GM12878 (cell line): ENCODE data around the gene CFI. TPM values are rescaled to one million over a fixed set of nuclear protein-coding genes. Genes with fewer than 3 reads are reported as not detected.

Experiments used
- ATAC-seq: fragments of 200-7000 bp; cut with Tn5 transposase; 3 replicates; pipeline ENCODE4 v1.9.1; 2020; ENCODE audit warnings: mild to moderate bottlenecking, moderate library complexity
- BruUV-seq: library from RNA; stranded (reverse); fragments of 400-500 nt; replicated peaks from 2 replicates; lab custom pipeline; 2021; lab: Mats Ljungman, UMichigan
- CTCF ChIA-PET: fragments of 300-600 bp; sonication (Branson Sonifier 250); formaldehyde crosslinking; extraction: SDS; loops from one replicate; lab custom pipeline; 2021; ENCODE audit warnings: inconsistent platforms; lab: Yijun Ruan, JAX
- POLR2A ChIA-PET: fragments of 350-600 bp; formaldehyde crosslinking; extraction: SDS; loops from one replicate; lab custom pipeline; 2021; ENCODE audit warnings: inconsistent platforms; lab: Charles Lee
- RAD21 ChIA-PET: fragments of 300-600 bp; sonication (Branson Sonifier 250); formaldehyde crosslinking; loops from one replicate; lab custom pipeline; 2023; ENCODE audit warnings: antibody characterized with exemption; ENCODE audit not compliant: unreplicated experiment; lab: Charles Lee
- SMC1A ChIA-PET: fragments of 300-600 bp; sonication (Branson Sonifier 250); formaldehyde crosslinking; loops from one replicate; lab custom pipeline; 2023; ENCODE audit not compliant: unreplicated experiment, uncharacterized antibody; lab: Charles Lee
- DNase-seq: peaks from one replicate; pipeline ENCODE4 v3.0.0-alpha.2; 2011; ENCODE audit warnings: low read depth, low spot score
- FAIRE-seq: peaks from 3 replicates; lab custom pipeline; 2011; peaks lifted over from hg19 to GRCh38; lab: Jason Lieb, UNC
- H2AFZ ChIP-seq: 2 replicates; pipeline ENCODE4 v1.6.0; 2011; ENCODE audit warnings: low read depth, low read length, control low read depth; ENCODE audit not compliant: control insufficient read depth
- H3K27ac ChIP-seq: 2 replicates; pipeline ENCODE4 v1.5.1; 2011; ENCODE audit warnings: control low read depth; ENCODE audit not compliant: control insufficient read depth, insufficient read depth
- H3K27me3 ChIP-seq, 2 experiments: replicated peaks in 1 of 2; 2 replicates each; pipeline versions ENCODE4 v1.6.0 to v1.6.1; 2011; ENCODE audit warnings: low read length in 1 of 2; ENCODE audit not compliant: control insufficient read depth in 2 of 2, insufficient read depth in 2 of 2
- H3K36me3 ChIP-seq, 2 experiments: 2 replicates each; pipeline ENCODE4 v1.5.1; 2011; ENCODE audit warnings: low read length in 1 of 2; ENCODE audit not compliant: control insufficient read depth in 2 of 2, insufficient read depth in 2 of 2
- H3K4me1 ChIP-seq: 2 replicates; pipeline ENCODE4 v1.6.1; 2011; ENCODE audit warnings: mild to moderate bottlenecking, low read length, moderate library complexity, mixed read lengths; ENCODE audit not compliant: control insufficient read depth, insufficient read depth
- H3K4me2 ChIP-seq: 2 replicates; pipeline ENCODE4 v1.6.0; 2011; ENCODE audit warnings: control low read depth; ENCODE audit not compliant: control insufficient read depth, insufficient read depth
- H3K4me3 ChIP-seq: fragments of 200-600 bp; sonication (generic); 2 replicates; pipeline ENCODE4 v1.5.1; 2016
- H3K79me2 ChIP-seq: 2 replicates; pipeline ENCODE4 v1.6.0; 2011; ENCODE audit warnings: low read length; ENCODE audit not compliant: control insufficient read depth, insufficient read depth
- H3K9ac ChIP-seq: 2 replicates; pipeline ENCODE4 v1.8.0; 2011; ENCODE audit warnings: low read length, control low read depth, mixed read lengths; ENCODE audit not compliant: control insufficient read depth, insufficient read depth
- H3K9me3 ChIP-seq: replicated peaks from 3 replicates; pipeline ENCODE4 v1.5.1; 2011; ENCODE audit warnings: mild to moderate bottlenecking, low read length; ENCODE audit not compliant: control insufficient read depth, insufficient read depth
- H4K20me1 ChIP-seq: 2 replicates; pipeline ENCODE4 v1.6.0; 2011; ENCODE audit not compliant: control insufficient read depth, insufficient read depth
- CHD4 ChIP-seq: fragments of 200-600 bp; sonication (generic); IDR thresholded peaks from 2 replicates; pipeline ENCODE4 v1.6.1; 2016; ENCODE audit warnings: mild to moderate bottlenecking
- CREM ChIP-seq: IDR thresholded peaks from 2 replicates; pipeline ENCODE4 v1.6.1; 2014; ENCODE audit warnings: antibody characterized with exemption, low read depth
- ESRRA ChIP-seq: IDR thresholded peaks from 2 replicates; pipeline ENCODE4 v1.6.1; 2012; ENCODE audit warnings: mild to moderate bottlenecking, low read length, improper control_type of control experiment
- KLF5 ChIP-seq: fragments of 450-650 bp; IDR thresholded peaks from 2 replicates; pipeline ENCODE4 v1.6.1; 2014; ENCODE audit warnings: mild to moderate bottlenecking; ENCODE audit not compliant: partially characterized antibody
- MEF2A ChIP-seq: IDR thresholded peaks from 2 replicates; pipeline ENCODE4 v1.6.1; 2011; ENCODE audit warnings: low read depth, mild to moderate bottlenecking, low read length, moderate library complexity; ENCODE audit not compliant: insufficient read depth
- MEF2B ChIP-seq: fragments of 450-650 bp; IDR thresholded peaks from 2 replicates; pipeline ENCODE4 v1.6.1; 2018; ENCODE audit warnings: mild to moderate bottlenecking, moderate library complexity; ENCODE audit not compliant: partially characterized antibody, poor library complexity, severe bottlenecking
- MTA2 ChIP-seq: fragments of 450-650 bp; IDR thresholded peaks from 2 replicates; pipeline ENCODE4 v1.6.1; 2016; ENCODE audit warnings: low read depth, mild to moderate bottlenecking, moderate library complexity
- NFYA ChIP-seq: IDR thresholded peaks from 2 replicates; pipeline ENCODE4 v1.6.1; 2011; ENCODE audit warnings: low read depth, mild to moderate bottlenecking, low read length, improper control_type of control experiment, borderline replicate concordance
- PAX5 ChIP-seq: IDR thresholded peaks from 2 replicates; pipeline ENCODE4 v1.6.1; 2011; ENCODE audit warnings: low read depth, low read length, borderline replicate concordance
- RB1 ChIP-seq: fragments of 450-650 bp; formaldehyde crosslinking; IDR thresholded peaks from 2 replicates; pipeline ENCODE4 v1.6.1; 2017; ENCODE audit warnings: mild to moderate bottlenecking, borderline replicate concordance
- RBBP5 ChIP-seq: fragments of 200-600 bp; sonication (generic); conservative IDR thresholded peaks from 2 replicates; pipeline ENCODE4 v1.6.1; 2016
- SREBF2 ChIP-seq: IDR thresholded peaks from 2 replicates; pipeline ENCODE4 v1.6.1; 2012; ENCODE audit warnings: mild to moderate bottlenecking, low read length
- TAF1 ChIP-seq: IDR thresholded peaks from 2 replicates; pipeline ENCODE4 v1.6.1; 2011; ENCODE audit warnings: mild to moderate bottlenecking, low read depth, low read length, borderline replicate concordance
- TBL1XR1 ChIP-seq: IDR thresholded peaks from 2 replicates; pipeline ENCODE4 v1.6.1; 2012; ENCODE audit warnings: low read depth, low read length, improper control_type of control experiment
- ZNF207 ChIP-seq: fragments of 450-650 bp; IDR thresholded peaks from 2 replicates; pipeline ENCODE4 v1.6.1; 2014; ENCODE audit warnings: antibody characterized with exemption, mild to moderate bottlenecking, borderline replicate concordance
- ZZZ3 ChIP-seq: IDR thresholded peaks from 2 replicates; pipeline ENCODE4 v1.6.1; 2011; ENCODE audit warnings: low read depth; ENCODE audit not compliant: control insufficient read depth, insufficient read length
- WGBS: methylation state at CpG from one replicate; pipeline ENCODE4 v1.1.6; 2016; ENCODE audit warnings: low lambda C conversion rate; ENCODE audit not compliant: insufficient replicate concordance, insufficient coverage; ENCODE audit errors: missing lambda C conversion rate; 5-methylcytosine and 5-hydroxymethylcytosine counted together
- in situ Hi-C: fragments of 300-500 bp; cut with MboI; formaldehyde crosslinking; loops from 9 replicates; pipeline ENCODE4 v1.14.3; 2018; ENCODE audit warnings: mixed read lengths
- intact Hi-C: fragments of 100-400 bp; cut with micrococcal nuclease; formaldehyde crosslinking; loops from one replicate; pipeline ENCODE4 v1.14.2; 2022; ENCODE audit not compliant: unreplicated experiment
- polyA plus RNA-seq, 11 experiments: library from polyadenylated mRNA; depleted of rRNA in 4 of 11; unstranded in 6 of 11; stranded (reverse) in 5 of 11; fragments of >200 nt; fragmentation: Nextera tagmentation in 4 of 11; fragmentation: Illumina TruSeq in 1 of 11; extraction: Ambion mirVana in 4 of 11; extraction: Trizol in 1 of 11; gene quantifications; 1 replicate in 1 of 11; 2 replicates in 10 of 11; pipeline versions ENCODE4 v1.2.1 to v1.2.3, GENCODE V29; 2011 to 2016; ENCODE audit warnings: inconsistent platforms in 2 of 11, missing spikeins in 2 of 11, low read depth in 1 of 11
- total RNA-seq, 4 experiments: library from RNA; depleted of rRNA in 3 of 4; stranded (reverse); fragments of >200 nt in 3 of 4; fragmentation: Illumina TruSeq in 1 of 4; extraction: Trizol in 1 of 4; gene quantifications; 2 replicates each; pipeline versions ENCODE4 v1.2.1 to v1.2.3, GENCODE V29; 2013 to 2021
- TF ChIP-seq, protein P1 (sequence below): fragments of 450-650 bp; IDR thresholded peaks from 2 replicates; pipeline ENCODE4 v1.6.1; 2016; ENCODE audit warnings: mild to moderate bottlenecking
- TF ChIP-seq, protein P2 (sequence below): fragments of 450-650 bp; IDR thresholded peaks from 2 replicates; pipeline ENCODE4 v1.6.1; 2017; ENCODE audit warnings: mild to moderate bottlenecking, low read depth, inconsistent platforms; ENCODE audit not compliant: poor library complexity, severe bottlenecking
- TF ChIP-seq, protein P3 (sequence below): fragments of 450-650 bp; IDR thresholded peaks from 2 replicates; pipeline ENCODE4 v1.6.1; 2018; ENCODE audit warnings: borderline replicate concordance, mild to moderate bottlenecking; ENCODE audit not compliant: partially characterized antibody

The CFI gene
- total and polyA plus RNA-seq, 10 of the 15 experiments (the other 5 are each of a cell fraction or from before 2014, with no cell fraction given): 0.15 to 0.28 TPM; not detected in 8

DNA sequence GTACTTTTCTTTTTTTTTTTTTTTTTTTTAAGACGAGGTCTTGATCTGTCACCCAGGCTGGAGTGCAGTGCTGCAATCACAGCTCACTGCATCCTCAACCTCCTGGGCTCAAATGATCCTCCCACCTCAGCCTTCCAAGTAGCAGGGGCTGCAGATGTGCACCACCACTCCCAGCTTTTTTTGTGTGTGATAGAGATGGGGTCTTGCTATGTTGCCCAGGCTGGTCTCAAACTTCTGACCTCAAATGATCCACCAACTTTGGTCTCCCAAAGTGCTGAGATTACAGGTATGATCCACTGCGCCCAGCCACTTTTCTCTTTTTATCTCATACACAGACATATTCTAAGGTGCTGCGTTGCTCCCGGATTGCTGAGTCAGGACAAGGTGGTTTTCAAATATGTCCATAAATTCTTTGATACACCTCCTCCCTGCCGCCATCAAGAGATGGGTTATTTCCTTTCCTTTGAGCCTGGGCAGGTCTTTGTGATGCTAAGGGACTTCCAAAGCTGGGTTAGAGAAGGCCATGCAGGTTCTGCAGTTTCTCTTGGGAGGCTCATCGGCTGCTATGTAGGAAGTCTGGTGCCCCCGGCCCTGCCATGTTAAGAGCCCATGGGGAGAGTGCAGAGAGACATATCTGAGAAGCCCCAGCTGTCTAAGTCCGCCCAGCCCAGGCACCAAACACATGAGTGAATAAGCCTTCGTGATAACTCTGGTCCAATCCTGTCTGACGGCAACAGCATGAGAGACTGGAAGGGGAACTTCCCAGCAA lies 63.5 kb downstream of the CFI start:
- no peak for FAIRE-seq
- no peaks in the 10 kb centered on the region for H3K27me3 ChIP-seq
- no peak for DNase-seq
- ChIA-PET RAD21 (no interaction called here), POLR2A (no interaction called here)
- in situ Hi-C loops (no loop called here), intact Hi-C loops (no loop called here)
- H3K4me1 ChIP-seq: no peaks in the 10 kb centered on the region
- H3K36me3 ChIP-seq: no peaks in the 10 kb centered on the region
- H3K4me3 ChIP-seq: no peak overlapping the region
- TF ChIP-seq MEF2A (no peak), CREM (no peak), ZNF207 (no peak), ZZZ3 (no peak), RBBP5 (no peak), TBL1XR1 (no peak), PAX5 (no peak), SREBF2 (no peak), ESRRA (no peak), CHD4 (no peak), RB1 (no peak), MTA2 (no peak), NFYA (no peak), MEF2B (no peak), KLF5 (no peak), TAF1 (no peak)
- TF ChIP-seq, protein P1, sequence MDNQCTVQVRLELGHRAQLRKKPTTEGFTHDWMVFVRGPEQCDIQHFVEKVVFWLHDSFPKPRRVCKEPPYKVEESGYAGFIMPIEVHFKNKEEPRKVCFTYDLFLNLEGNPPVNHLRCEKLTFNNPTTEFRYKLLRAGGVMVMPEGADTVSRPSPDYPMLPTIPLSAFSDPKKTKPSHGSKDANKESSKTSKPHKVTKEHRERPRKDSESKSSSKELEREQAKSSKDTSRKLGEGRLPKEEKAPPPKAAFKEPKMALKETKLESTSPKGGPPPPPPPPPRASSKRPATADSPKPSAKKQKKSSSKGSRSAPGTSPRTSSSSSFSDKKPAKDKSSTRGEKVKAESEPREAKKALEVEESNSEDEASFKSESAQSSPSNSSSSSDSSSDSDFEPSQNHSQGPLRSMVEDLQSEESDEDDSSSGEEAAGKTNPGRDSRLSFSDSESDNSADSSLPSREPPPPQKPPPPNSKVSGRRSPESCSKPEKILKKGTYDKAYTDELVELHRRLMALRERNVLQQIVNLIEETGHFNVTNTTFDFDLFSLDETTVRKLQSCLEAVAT: no peak
- TF ChIP-seq, protein P2, sequence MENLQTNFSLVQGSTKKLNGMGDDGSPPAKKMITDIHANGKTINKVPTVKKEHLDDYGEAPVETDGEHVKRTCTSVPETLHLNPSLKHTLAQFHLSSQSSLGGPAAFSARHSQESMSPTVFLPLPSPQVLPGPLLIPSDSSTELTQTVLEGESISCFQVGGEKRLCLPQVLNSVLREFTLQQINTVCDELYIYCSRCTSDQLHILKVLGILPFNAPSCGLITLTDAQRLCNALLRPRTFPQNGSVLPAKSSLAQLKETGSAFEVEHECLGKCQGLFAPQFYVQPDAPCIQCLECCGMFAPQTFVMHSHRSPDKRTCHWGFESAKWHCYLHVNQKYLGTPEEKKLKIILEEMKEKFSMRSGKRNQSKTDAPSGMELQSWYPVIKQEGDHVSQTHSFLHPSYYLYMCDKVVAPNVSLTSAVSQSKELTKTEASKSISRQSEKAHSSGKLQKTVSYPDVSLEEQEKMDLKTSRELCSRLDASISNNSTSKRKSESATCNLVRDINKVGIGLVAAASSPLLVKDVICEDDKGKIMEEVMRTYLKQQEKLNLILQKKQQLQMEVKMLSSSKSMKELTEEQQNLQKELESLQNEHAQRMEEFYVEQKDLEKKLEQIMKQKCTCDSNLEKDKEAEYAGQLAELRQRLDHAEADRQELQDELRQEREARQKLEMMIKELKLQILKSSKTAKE: no peak
- TF ChIP-seq, protein P3, sequence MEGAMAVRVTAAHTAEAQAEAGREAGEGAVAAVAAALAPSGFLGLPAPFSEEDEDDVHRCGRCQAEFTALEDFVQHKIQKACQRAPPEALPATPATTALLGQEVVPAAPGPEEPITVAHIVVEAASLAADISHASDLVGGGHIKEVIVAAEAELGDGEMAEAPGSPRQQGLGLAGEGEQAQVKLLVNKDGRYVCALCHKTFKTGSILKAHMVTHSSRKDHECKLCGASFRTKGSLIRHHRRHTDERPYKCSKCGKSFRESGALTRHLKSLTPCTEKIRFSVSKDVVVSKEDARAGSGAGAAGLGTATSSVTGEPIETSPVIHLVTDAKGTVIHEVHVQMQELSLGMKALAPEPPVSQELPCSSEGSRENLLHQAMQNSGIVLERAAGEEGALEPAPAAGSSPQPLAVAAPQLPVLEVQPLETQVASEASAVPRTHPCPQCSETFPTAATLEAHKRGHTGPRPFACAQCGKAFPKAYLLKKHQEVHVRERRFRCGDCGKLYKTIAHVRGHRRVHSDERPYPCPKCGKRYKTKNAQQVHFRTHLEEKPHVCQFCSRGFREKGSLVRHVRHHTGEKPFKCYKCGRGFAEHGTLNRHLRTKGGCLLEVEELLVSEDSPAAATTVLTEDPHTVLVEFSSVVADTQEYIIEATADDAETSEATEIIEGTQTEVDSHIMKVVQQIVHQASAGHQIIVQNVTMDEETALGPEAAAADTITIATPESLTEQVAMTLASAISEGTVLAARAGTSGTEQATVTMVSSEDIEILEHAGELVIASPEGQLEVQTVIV: no peak
- TF ChIP-seq, all 136 proteins: peak for 0
- no TSS peak for BruUV-seq
- Histone ChIP-seq H2AFZ (no peak overlapping the region), H4K20me1 (no peaks in the 10 kb centered on the region), H3K27ac (no peak overlapping the region), H3K4me2 (no peak overlapping the region), H3K9me3 (no peaks in the 10 kb centered on the region), H3K9ac (no peak overlapping the region), H3K79me2 (no peaks in the 10 kb centered on the region)
- ChIA-PET SMC1A (no interaction called here), CTCF (interaction anchor here (2.0 kb wide), 1 partner anchor 34 kb away, joined by 4 read pairs; no protein-coding TSS in a partner anchor)
- no peak for ATAC-seq
- 55% methylated on average over 9 of the region's 10 CpGs for WGBS
